ENCODE data around the gene TBX19. TPM values are rescaled to one million over a fixed set of nuclear protein-coding genes. Genes with fewer than 3 reads are reported as not detected.

TBX19 gene
- total RNA-seq, 4 donors from 2014 or later = 0.45 to 2.8 (median 1.4) TPM

- Histone ChIP-seq H3K9me3 (peaks cover 0 to 8% (median 0%) of the 10 kb centered on the region in 3 donors), H3K27me3 (no peaks in the 10 kb centered on the region), H3K4me3 (no peak overlapping the region), H3K4me1 (peaks cover 0 to 28% (median 0%) of the 10 kb centered on the region in 3 donors), H3K36me3 (no peaks in the 10 kb centered on the region), H3K27ac (peak overlapping the region in 3 of 4 donors; percentile 48 to 75 (median 74))
- TF ChIP-seq CTCF (IDR thresholded peaks at IDR 0.05) = no peak
- TF ChIP-seq POLR2A (IDR thresholded peaks at IDR 0.05) = no peak
- TF ChIP-seq EP300 (IDR thresholded peaks at IDR 0.05) = no peak
- TF ChIP-seq POLR2AphosphoS5 (IDR thresholded peaks at IDR 0.05) = no peak
- no peak for ATAC-seq
- 93 to 100% methylated on average over 3 of the region's 6 CpGs for WGBS, 2 donors (ENCODE audit: low coverage in 1 of 2)
Observed at GRCh38 chr1:168343566-168343965, 62.9 kb downstream of the TBX19 start.

GRCh38 chr1:168344517-168344916, 63.8 kb downstream of the TBX19 start:
- ATAC-seq = no peak
- H3K9me3 ChIP-seq = peaks cover 0 to 8% (median 0%) of the 10 kb centered on the region in 3 donors
- TF ChIP-seq POLR2AphosphoS5 (IDR thresholded peaks at IDR 0.05) (no peak), EP300 (IDR thresholded peaks at IDR 0.05) (no peak), CTCF (IDR thresholded peaks at IDR 0.05) (no peak), POLR2A (IDR thresholded peaks at IDR 0.05) (no peak)
- H3K27me3 ChIP-seq = no peaks in the 10 kb centered on the region
- H3K36me3 ChIP-seq = no peaks in the 10 kb centered on the region
- H3K27ac ChIP-seq = peak overlapping the region in 1 of 4 donors; percentile 74
- H3K4me1 ChIP-seq = peaks cover 0 to 28% (median 0%) of the 10 kb centered on the region in 3 donors
- WGBS, 2 donors (ENCODE audit: low coverage in 1 of 2) = 54 to 69% methylated on average over 2 to 4 of the region's 4 CpGs
- no peak overlapping the region for H3K4me3 ChIP-seq

GRCh38 chr1:168345939-168346338, 65.3 kb downstream of the TBX19 start:
- no peaks in the 10 kb centered on the region for H3K27me3 ChIP-seq
- WGBS, 2 donors (ENCODE audit: low coverage in 1 of 2) = 91 to 100% methylated on average over 1 of the region's 1 CpG
- peaks cover 0 to 6% (median 0%) of the 10 kb centered on the region in 3 donors for H3K9me3 ChIP-seq
- TF ChIP-seq CTCF (IDR thresholded peaks at IDR 0.05) (no peak), EP300 (IDR thresholded peaks at IDR 0.05) (no peak), POLR2AphosphoS5 (IDR thresholded peaks at IDR 0.05) (no peak), POLR2A (IDR thresholded peaks at IDR 0.05) (no peak)
- H3K36me3 ChIP-seq = no peaks in the 10 kb centered on the region
- peaks cover 0 to 28% (median 0%) of the 10 kb centered on the region in 3 donors for H3K4me1 ChIP-seq
- H3K4me3 ChIP-seq = no peak overlapping the region
- H3K27ac ChIP-seq = no peak overlapping the region
- no peak for ATAC-seq

GRCh38 chr1:168347630-168348029, 67.0 kb downstream of the TBX19 start:
- WGBS, 2 donors (ENCODE audit: low coverage in 1 of 2) = 83 to 100% methylated on average over 1 of the region's 1 CpG

More at GRCh38 chr1:168347630-168348029, 67.0 kb downstream of the TBX19 start:
- Histone ChIP-seq H3K27ac (no peak overlapping the region), H3K36me3 (no peaks in the 10 kb centered on the region), H3K27me3 (no peaks in the 10 kb centered on the region), H3K4me3 (no peak overlapping the region), H3K9me3 (no peaks in the 10 kb centered on the region), H3K4me1 (peaks cover 0 to 22% (median 0%) of the 10 kb centered on the region in 3 donors)
- TF ChIP-seq POLR2AphosphoS5 (IDR thresholded peaks at IDR 0.05) = no peak
- TF ChIP-seq POLR2A (IDR thresholded peaks at IDR 0.05) = no peak
- TF ChIP-seq EP300 (IDR thresholded peaks at IDR 0.05) = no peak
- no peak for TF ChIP-seq CTCF (IDR thresholded peaks at IDR 0.05)
- no peak for ATAC-seq

All from gastroesophageal sphincter (tissue), 4 donors.